Gastrocnemius medialis (tissue), 4 donors: ENCODE results near the gene FGF10.

ENCODE experiments used
- POLR2A ChIP-seq, 2 donors: fragments of 450-650 bp; IDR thresholded peaks; one replicate each; pipeline ENCODE4 v1.6.1; 2017; ENCODE audit warnings: antibody characterized with exemption in 2 of 2, mild to moderate bottlenecking in 2 of 2, moderate library complexity in 2 of 2
- TF ChIP-seq, protein P1 (sequence below), 5 experiments: fragments of 450-650 bp in 3 of 5; fragments of 200-600 bp in 2 of 5; sonication (generic) in 2 of 5; IDR thresholded peaks in 4 of 5; conservative IDR thresholded peaks in 1 of 5; 1 replicate in 4 of 5; 2 replicates in 1 of 5; pipeline ENCODE4 v1.5.1; 2016 to 2019; ENCODE audit warnings: antibody characterized with exemption in 5 of 5, mild to moderate bottlenecking in 3 of 5, moderate library complexity in 3 of 5

GRCh38 chr5:44299394-44299793, 89.8 kb downstream of the FGF10 start:
- TF ChIP-seq, protein P1, sequence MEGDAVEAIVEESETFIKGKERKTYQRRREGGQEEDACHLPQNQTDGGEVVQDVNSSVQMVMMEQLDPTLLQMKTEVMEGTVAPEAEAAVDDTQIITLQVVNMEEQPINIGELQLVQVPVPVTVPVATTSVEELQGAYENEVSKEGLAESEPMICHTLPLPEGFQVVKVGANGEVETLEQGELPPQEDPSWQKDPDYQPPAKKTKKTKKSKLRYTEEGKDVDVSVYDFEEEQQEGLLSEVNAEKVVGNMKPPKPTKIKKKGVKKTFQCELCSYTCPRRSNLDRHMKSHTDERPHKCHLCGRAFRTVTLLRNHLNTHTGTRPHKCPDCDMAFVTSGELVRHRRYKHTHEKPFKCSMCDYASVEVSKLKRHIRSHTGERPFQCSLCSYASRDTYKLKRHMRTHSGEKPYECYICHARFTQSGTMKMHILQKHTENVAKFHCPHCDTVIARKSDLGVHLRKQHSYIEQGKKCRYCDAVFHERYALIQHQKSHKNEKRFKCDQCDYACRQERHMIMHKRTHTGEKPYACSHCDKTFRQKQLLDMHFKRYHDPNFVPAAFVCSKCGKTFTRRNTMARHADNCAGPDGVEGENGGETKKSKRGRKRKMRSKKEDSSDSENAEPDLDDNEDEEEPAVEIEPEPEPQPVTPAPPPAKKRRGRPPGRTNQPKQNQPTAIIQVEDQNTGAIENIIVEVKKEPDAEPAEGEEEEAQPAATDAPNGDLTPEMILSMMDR (IDR thresholded peaks at IDR 0.05 in 4 of 5, conservative IDR thresholded peaks at IDR 0.05 in 1 of 5) = no peak
- TF ChIP-seq POLR2A (IDR thresholded peaks at IDR 0.05) = no peak
